Ishikawa (cell line): ENCODE data around the gene HTR1D.

Experiments
- CREB1 ChIP-seq: IDR thresholded peaks from 2 replicates; pipeline ENCODE4 v1.6.1; 2012; ENCODE audit warnings: low read depth
- EP300 ChIP-seq: IDR thresholded peaks from 2 replicates; pipeline ENCODE4 v1.6.1; 2012; ENCODE audit warnings: borderline replicate concordance
- FOXM1 ChIP-seq: IDR thresholded peaks from 2 replicates; pipeline ENCODE4 v1.6.1; 2012; ENCODE audit warnings: low read depth, borderline replicate concordance
- NFIC ChIP-seq: IDR thresholded peaks from 2 replicates; pipeline ENCODE4 v1.6.1; 2012
- TAF1 ChIP-seq: IDR thresholded peaks from 2 replicates; pipeline ENCODE4 v1.6.1; 2012; ENCODE audit warnings: low read depth, mild to moderate bottlenecking
- TEAD4 ChIP-seq: IDR thresholded peaks from 2 replicates; pipeline ENCODE4 v1.6.1; 2012
- YY1 ChIP-seq: IDR thresholded peaks from 2 replicates; pipeline ENCODE4 v1.6.1; 2012; ENCODE audit warnings: low read depth
- TF ChIP-seq, protein P1 (sequence below): IDR thresholded peaks from 2 replicates; pipeline ENCODE4 v1.6.1; 2012
- TF ChIP-seq, protein P2 (sequence below): IDR thresholded peaks from 2 replicates; pipeline ENCODE4 v1.6.1; 2012; ENCODE audit warnings: low read depth, mild to moderate bottlenecking

DNA sequence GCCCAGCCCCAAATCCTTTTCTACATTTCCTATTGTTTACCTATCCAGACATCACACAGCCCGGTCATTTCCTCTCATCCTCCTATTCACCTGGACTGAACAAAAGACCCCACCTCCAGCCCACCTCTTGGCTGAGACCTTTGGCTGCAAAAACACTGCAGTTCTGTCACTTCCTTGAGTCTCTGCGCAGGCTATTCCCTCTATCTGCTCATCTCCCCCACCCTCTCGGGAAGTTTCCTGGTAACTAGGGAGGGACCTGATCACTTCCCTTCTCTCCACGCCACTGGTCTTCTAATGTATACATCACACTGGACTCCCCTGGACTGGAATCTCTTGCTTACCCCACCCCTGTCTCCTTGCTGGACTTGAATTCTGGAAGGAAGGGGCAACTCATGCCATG, 5.3 kb downstream of the HTR1D start:
- TF ChIP-seq TEAD4 = no peak
- no peak for TF ChIP-seq FOXM1
- TF ChIP-seq, protein P1, sequence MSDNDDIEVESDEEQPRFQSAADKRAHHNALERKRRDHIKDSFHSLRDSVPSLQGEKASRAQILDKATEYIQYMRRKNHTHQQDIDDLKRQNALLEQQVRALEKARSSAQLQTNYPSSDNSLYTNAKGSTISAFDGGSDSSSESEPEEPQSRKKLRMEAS = no peak
- TF ChIP-seq YY1 = no peak
- no peak for TF ChIP-seq NFIC
- TF ChIP-seq CREB1 = no peak
- TF ChIP-seq TAF1 = no peak
- TF ChIP-seq, protein P2, sequence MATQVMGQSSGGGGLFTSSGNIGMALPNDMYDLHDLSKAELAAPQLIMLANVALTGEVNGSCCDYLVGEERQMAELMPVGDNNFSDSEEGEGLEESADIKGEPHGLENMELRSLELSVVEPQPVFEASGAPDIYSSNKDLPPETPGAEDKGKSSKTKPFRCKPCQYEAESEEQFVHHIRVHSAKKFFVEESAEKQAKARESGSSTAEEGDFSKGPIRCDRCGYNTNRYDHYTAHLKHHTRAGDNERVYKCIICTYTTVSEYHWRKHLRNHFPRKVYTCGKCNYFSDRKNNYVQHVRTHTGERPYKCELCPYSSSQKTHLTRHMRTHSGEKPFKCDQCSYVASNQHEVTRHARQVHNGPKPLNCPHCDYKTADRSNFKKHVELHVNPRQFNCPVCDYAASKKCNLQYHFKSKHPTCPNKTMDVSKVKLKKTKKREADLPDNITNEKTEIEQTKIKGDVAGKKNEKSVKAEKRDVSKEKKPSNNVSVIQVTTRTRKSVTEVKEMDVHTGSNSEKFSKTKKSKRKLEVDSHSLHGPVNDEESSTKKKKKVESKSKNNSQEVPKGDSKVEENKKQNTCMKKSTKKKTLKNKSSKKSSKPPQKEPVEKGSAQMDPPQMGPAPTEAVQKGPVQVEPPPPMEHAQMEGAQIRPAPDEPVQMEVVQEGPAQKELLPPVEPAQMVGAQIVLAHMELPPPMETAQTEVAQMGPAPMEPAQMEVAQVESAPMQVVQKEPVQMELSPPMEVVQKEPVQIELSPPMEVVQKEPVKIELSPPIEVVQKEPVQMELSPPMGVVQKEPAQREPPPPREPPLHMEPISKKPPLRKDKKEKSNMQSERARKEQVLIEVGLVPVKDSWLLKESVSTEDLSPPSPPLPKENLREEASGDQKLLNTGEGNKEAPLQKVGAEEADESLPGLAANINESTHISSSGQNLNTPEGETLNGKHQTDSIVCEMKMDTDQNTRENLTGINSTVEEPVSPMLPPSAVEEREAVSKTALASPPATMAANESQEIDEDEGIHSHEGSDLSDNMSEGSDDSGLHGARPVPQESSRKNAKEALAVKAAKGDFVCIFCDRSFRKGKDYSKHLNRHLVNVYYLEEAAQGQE = no peak
- no peak for TF ChIP-seq EP300
